Activated naive CD8-positive, alpha-beta T cell (primary cell): Measurements from ENCODE around the gene DGAT2.

Source experiments
- H3K27ac Mint-ChIP-seq: one replicate; pipeline ENCODE4 v1.8.0; 2021; ENCODE audit warnings: mixed read lengths
- H3K27me3 Mint-ChIP-seq: one replicate; pipeline ENCODE4 v1.8.0; 2021; ENCODE audit warnings: mixed read lengths
- H3K36me3 Mint-ChIP-seq: one replicate; pipeline ENCODE4 v1.8.0; 2021; ENCODE audit warnings: mixed read lengths
- H3K4me1 Mint-ChIP-seq: one replicate; pipeline ENCODE4 v1.8.0; 2021; ENCODE audit warnings: low read depth, mixed read lengths
- H3K4me3 Mint-ChIP-seq: one replicate; pipeline ENCODE4 v1.8.0; 2021; ENCODE audit warnings: mild to moderate bottlenecking, mixed read lengths
- H3K9me3 Mint-ChIP-seq: one replicate; pipeline ENCODE4 v1.8.0; 2021; ENCODE audit warnings: low read depth, mixed read lengths

The DGAT2 gene

DNA sequence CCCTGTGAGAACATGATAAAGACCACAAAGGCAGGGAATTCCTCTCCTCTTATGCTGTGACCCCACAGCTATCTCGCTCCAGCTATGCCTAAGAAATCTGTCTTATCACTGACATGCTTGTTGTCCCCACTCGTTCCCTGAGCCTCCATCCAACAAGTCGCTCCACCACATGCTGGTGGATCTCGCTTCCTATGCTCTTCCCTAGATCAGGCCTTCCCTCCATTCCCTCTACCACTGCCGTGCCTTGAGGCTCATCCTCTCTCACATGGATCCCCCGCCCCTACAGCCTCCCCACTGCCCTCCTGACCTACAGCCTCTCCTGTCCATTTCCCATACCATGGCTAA, 1.4 kb upstream of the DGAT2 start:
- Mint-ChIP-seq H3K9me3 (no peaks in the 10 kb centered on the region), H3K36me3 (no peaks in the 10 kb centered on the region), H3K27me3 (peaks cover 5% of the 10 kb centered on the region), H3K4me1 (peaks cover 25% of the 10 kb centered on the region), H3K4me3 (peak overlapping the region; percentile 7), H3K27ac (no peak overlapping the region)

GRCh38 chr11:75767793-75768111, 826 bp upstream of the DGAT2 start:
- H3K4me3 Mint-ChIP-seq: peak overlapping the region; percentile 79
- no peaks in the 10 kb centered on the region for H3K36me3 Mint-ChIP-seq
- H3K4me1 Mint-ChIP-seq: peaks cover 25% of the 10 kb centered on the region
- no peaks in the 10 kb centered on the region for H3K9me3 Mint-ChIP-seq
- peak overlapping the region; percentile 66 for H3K27ac Mint-ChIP-seq
- peaks cover 5% of the 10 kb centered on the region for H3K27me3 Mint-ChIP-seq

DNA sequence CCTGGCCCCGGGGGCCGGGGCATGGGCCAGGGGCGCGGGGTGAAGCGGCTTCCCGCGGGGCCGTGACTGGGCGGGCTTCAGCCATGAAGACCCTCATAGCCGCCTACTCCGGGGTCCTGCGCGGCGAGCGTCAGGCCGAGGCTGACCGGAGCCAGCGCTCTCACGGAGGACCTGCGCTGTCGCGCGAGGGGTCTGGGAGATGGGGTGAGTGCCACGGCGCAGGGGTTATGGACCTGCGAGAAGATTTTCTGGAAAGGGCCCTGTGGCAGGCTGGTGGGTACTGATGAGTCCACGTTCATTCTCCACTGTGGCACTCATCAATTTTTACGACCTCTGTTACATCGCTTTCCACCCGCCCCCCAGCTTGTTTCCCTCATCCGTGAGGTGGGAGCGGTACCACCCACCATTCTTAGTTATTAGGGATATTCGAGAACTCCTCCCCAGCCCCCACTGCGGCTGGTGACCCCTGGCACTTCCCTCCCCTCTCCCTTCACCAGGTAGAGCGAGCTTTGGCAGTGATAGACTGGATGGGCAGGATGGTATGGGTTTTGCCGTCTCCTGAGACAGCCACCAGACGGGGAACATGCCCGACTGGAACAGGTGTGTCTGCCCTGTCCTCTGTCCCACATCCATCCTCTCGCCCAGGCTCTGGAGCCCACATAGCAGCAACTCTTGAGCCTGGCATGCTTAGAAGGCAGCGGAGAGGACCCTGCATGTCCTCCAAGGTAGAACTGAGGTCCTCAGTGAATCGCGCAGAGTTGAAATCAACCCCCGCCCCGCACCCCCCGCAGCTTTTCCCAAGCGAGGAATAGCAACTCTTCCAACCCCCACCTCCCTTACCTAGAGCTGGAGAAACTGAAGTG, 562 bp downstream of the DGAT2 start:
- Mint-ChIP-seq H3K9me3 (no peaks in the 10 kb centered on the region), H3K27ac (no peak overlapping the region), H3K36me3 (no peaks in the 10 kb centered on the region), H3K4me1 (peaks cover 28% of the 10 kb centered on the region), H3K4me3 (peak overlapping the region; percentile 70), H3K27me3 (peaks cover 5% of the 10 kb centered on the region)

DNA sequence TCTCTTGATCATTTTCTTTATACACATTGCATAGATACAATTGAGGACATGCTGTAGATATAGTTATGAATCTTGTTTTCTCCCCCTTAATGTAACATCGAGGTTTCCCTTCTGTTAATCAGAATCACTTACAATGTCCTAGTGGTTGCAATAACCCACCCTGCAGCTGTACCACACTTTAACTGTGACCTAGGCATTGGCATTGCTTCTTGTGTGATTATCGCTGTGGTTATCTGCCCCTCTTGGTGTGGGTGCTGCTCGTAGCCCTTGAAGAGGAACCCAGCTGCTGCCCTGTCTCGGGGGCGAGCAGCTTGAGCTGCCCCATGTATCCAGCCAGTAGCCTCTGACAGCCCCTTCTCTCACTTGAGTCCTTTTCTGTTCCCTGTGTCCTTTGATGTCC, 1.5 kb downstream of the DGAT2 start:
- peak overlapping the region; percentile 70 for H3K4me3 Mint-ChIP-seq

DNA sequence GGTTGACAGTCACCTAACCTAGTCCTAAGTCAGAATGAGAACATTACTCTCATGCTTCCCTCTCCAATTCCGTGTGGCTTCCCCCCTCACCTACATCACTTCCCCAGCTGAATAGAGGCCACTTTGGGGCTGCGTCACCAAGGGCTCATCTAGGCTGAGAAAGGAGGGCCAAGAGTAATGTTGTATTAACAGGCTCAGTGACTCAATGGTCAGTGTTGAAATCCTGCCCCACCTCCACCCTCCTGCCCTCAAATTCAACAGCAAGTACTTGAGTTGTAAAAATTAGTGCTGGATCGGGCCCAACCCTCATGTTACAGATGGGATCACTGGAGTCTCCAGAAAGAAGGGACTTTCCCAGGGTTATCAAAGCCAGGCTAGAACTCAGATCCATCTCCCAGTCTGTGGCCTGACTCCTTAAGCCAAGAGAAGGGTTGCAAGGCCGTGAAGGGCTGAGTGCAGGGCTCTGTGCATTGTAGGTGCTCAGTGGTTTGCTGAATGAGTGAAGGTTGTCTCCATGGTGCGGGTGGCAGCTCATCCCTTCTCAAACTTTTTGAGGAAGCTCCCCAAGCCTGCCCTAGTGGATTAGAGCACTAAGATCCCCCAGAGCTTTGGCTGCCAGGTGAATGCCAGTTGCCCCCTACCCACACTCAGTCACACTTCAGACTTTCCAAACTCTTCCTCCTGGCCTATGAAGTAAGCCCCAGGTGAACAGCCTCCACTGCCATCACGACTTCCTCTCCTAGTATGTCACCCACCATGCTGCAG, 3.2 kb downstream of the DGAT2 start:
- Mint-ChIP-seq H3K4me1 (peaks cover 28% of the 10 kb centered on the region), H3K36me3 (no peaks in the 10 kb centered on the region), H3K27ac (no peak overlapping the region), H3K4me3 (no peak overlapping the region), H3K27me3 (peaks cover 5% of the 10 kb centered on the region), H3K9me3 (no peaks in the 10 kb centered on the region)

More for the DNA sequence above, 1.5 kb downstream of the DGAT2 start:
- peak overlapping the region; percentile 11 for H3K27ac Mint-ChIP-seq
- peaks cover 5% of the 10 kb centered on the region for H3K27me3 Mint-ChIP-seq
- H3K4me1 Mint-ChIP-seq: peaks cover 28% of the 10 kb centered on the region
- no peaks in the 10 kb centered on the region for H3K9me3 Mint-ChIP-seq
- no peaks in the 10 kb centered on the region for H3K36me3 Mint-ChIP-seq

- Mint-ChIP-seq H3K4me1 (peaks cover 16% of the 10 kb centered on the region), H3K27me3 (peaks cover 5% of the 10 kb centered on the region), H3K4me3 (no peak overlapping the region)
Observed at GRCh38 chr11:75773595-75774353, 5.2 kb downstream of the DGAT2 start.

GRCh38 chr11:75775056-75775455, 6.5 kb downstream of the DGAT2 start:
- Mint-ChIP-seq H3K4me3 (no peak overlapping the region), H3K27me3 (peaks cover 2% of the 10 kb centered on the region), H3K36me3 (no peaks in the 10 kb centered on the region), H3K27ac (no peak overlapping the region), H3K4me1 (peaks cover 6% of the 10 kb centered on the region), H3K9me3 (no peaks in the 10 kb centered on the region)

More at GRCh38 chr11:75773595-75774353, 5.2 kb downstream of the DGAT2 start:
- Mint-ChIP-seq H3K27ac (no peak overlapping the region), H3K9me3 (no peaks in the 10 kb centered on the region), H3K36me3 (no peaks in the 10 kb centered on the region)

GRCh38 chr11:75776546-75776945, 8.0 kb downstream of the DGAT2 start:
- no peaks in the 10 kb centered on the region for H3K36me3 Mint-ChIP-seq

DNA sequence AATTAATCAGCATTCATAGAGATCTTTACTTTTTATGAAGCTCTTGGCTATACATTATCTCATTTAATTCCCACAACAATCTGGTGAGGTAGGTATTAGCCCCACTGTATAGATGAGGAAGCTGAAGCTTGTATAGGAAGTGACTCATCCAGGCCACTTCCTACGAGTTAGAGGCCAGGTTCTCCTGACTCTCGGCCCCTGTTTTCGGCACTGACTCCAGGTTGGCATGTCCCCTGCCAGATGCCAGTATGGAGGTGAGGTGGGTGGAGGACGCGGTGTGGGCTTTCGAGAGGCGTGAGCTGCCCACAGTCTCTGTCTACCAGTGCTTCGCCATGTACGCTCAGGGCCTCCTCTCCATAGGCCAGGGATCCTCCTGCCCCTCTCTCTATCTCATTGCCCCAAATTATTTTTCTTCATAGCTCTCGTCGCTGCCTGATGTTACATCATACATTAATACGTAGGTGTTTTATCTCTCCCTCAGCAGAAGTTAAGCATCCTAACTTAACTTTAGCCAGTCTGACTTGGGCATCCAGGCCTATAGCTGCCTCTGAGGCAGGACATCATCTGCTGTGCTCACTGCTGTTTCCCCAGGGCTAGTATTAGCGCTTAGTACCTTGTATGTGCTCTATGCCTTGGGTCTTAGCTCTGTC, 9.0 kb downstream of the DGAT2 start:
- Mint-ChIP-seq H3K9me3 (no peaks in the 10 kb centered on the region), H3K4me3 (no peak overlapping the region), H3K4me1 (peaks cover 3% of the 10 kb centered on the region), H3K27me3 (no peaks in the 10 kb centered on the region), H3K36me3 (no peaks in the 10 kb centered on the region), H3K27ac (no peak overlapping the region)

More at GRCh38 chr11:75776546-75776945, 8.0 kb downstream of the DGAT2 start:
- no peaks in the 10 kb centered on the region for H3K27me3 Mint-ChIP-seq
- no peak overlapping the region for H3K4me3 Mint-ChIP-seq
- H3K4me1 Mint-ChIP-seq: peaks cover 3% of the 10 kb centered on the region
- no peaks in the 10 kb centered on the region for H3K9me3 Mint-ChIP-seq
- H3K27ac Mint-ChIP-seq: no peak overlapping the region

GRCh38 chr11:75778962-75779361, 10.4 kb downstream of the DGAT2 start:
- Mint-ChIP-seq H3K27ac (no peak overlapping the region), H3K9me3 (no peaks in the 10 kb centered on the region), H3K4me3 (no peak overlapping the region), H3K36me3 (no peaks in the 10 kb centered on the region), H3K4me1 (no peaks in the 10 kb centered on the region), H3K27me3 (no peaks in the 10 kb centered on the region)

GRCh38 chr11:75779960-75780359, 11.4 kb downstream of the DGAT2 start:
- no peaks in the 10 kb centered on the region for H3K4me1 Mint-ChIP-seq
- H3K9me3 Mint-ChIP-seq: no peaks in the 10 kb centered on the region
- no peak overlapping the region for H3K4me3 Mint-ChIP-seq
- no peaks in the 10 kb centered on the region for H3K27me3 Mint-ChIP-seq
- no peaks in the 10 kb centered on the region for H3K36me3 Mint-ChIP-seq
- H3K27ac Mint-ChIP-seq: no peak overlapping the region

DNA sequence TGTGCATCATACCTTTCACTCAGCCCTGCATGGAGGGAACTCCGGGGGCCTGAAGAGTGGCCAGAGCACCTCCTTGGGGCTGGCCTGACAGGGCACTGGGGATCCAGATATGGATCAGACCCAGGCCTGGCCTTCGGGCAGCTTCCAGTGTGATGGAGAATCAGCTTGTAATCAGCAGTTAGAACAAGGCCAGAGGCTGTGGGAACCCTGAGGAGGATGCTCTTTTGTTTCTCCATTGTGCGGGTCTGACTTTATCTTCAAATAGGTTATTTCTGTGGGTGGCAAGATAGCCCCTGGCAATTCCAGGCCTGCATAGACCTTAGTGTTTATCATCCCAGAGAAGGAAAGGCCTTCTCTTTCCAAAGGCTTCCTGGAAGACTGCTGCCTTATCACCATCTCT, 12.3 kb downstream of the DGAT2 start:
- Mint-ChIP-seq H3K4me1 (no peaks in the 10 kb centered on the region), H3K27ac (no peak overlapping the region), H3K36me3 (no peaks in the 10 kb centered on the region), H3K27me3 (no peaks in the 10 kb centered on the region), H3K9me3 (no peaks in the 10 kb centered on the region), H3K4me3 (no peak overlapping the region)

- Mint-ChIP-seq H3K9me3 (no peaks in the 10 kb centered on the region), H3K27ac (no peak overlapping the region), H3K4me1 (no peaks in the 10 kb centered on the region), H3K27me3 (no peaks in the 10 kb centered on the region), H3K36me3 (no peaks in the 10 kb centered on the region), H3K4me3 (no peak overlapping the region)
Observed at GRCh38 chr11:75781296-75781695, 12.7 kb downstream of the DGAT2 start.

GRCh38 chr11:75781831-75782230, 13.3 kb downstream of the DGAT2 start:
- Mint-ChIP-seq H3K9me3 (no peaks in the 10 kb centered on the region), H3K4me1 (no peaks in the 10 kb centered on the region), H3K27me3 (no peaks in the 10 kb centered on the region), H3K4me3 (no peak overlapping the region), H3K27ac (no peak overlapping the region), H3K36me3 (no peaks in the 10 kb centered on the region)
